Testis (tissue), 5 donors: ENCODE measurements around the gene PPM1M. TPM values are rescaled to one million over a fixed set of nuclear protein-coding genes. Genes with fewer than 3 reads are reported as not detected.

Experiments used
- DNase-seq: peaks from one replicate; pipeline ENCODE4 v3.0.0-alpha.2; 2019
- H3K27ac ChIP-seq, 2 donors: fragments of 200-600 bp; sonication (generic); one replicate each; pipeline ENCODE4 v1.5.1; 2019
- H3K27me3 ChIP-seq: fragments of 200-600 bp; sonication (generic); one replicate; pipeline ENCODE4 v1.5.1; 2019
- H3K36me3 ChIP-seq: fragments of 200-600 bp; sonication (generic); one replicate; pipeline ENCODE4 v1.5.1; 2017; ENCODE audit warnings: low read depth; ENCODE audit errors: missing control alignments
- H3K4me1 ChIP-seq: fragments of 200-600 bp; sonication (generic); one replicate; pipeline ENCODE4 v1.5.1; 2019
- H3K4me3 ChIP-seq, 2 donors: fragments of 200-600 bp; sonication (generic); one replicate each; pipeline ENCODE4 v1.5.1; 2017 to 2019
- H3K9me3 ChIP-seq: fragments of 200-600 bp; sonication (generic); one replicate; pipeline ENCODE4 v1.5.1; 2017
- POLR2A ChIP-seq: fragments of 450-650 bp; IDR thresholded peaks from one replicate; pipeline ENCODE4 v1.6.1; 2017; ENCODE audit warnings: antibody characterized with exemption, mild to moderate bottlenecking, moderate library complexity
- WGBS, 2 donors: methylation state at CpG; one replicate each; pipeline ENCODE4 v1.1.5; 2018; 5-methylcytosine and 5-hydroxymethylcytosine counted together
- intact Hi-C: fragments of 100-400 bp; cut with DNase I; formaldehyde crosslinking; loops from one replicate; pipeline ENCODE4 v1.15.1; 2023; ENCODE audit warnings: low total_unique reads
- long read RNA-seq, 2 donors: transcript quantifications; one replicate each; lab custom pipeline, GENCODE V29; 2026
- polyA plus RNA-seq: library from polyadenylated mRNA; stranded (reverse); fragments of 350-450 nt; fragmentation: Illumina TruSeq; extraction: RNeasy Lipid Tissue Mini Kit (QIAGEN cat#74804); gene quantifications from one replicate; pipeline ENCODE4 v1.2.3, GENCODE V29; 2014; ENCODE audit warnings: low read depth, low replicate concordance; ENCODE audit not compliant: insufficient read depth
- total RNA-seq, 2 donors: library from RNA; depleted of rRNA; stranded (reverse); fragments of >200 nt; gene quantifications; one replicate each; pipeline ENCODE4 v1.2.3, GENCODE V29; 2016
- TF ChIP-seq, protein P1 (sequence below), 3 experiments: fragments of 450-650 bp in 2 of 3; fragments of 200-600 bp in 1 of 3; sonication (generic) in 1 of 3; IDR thresholded peaks; one replicate each; pipeline ENCODE4 v1.5.1; 2016 to 2019; ENCODE audit warnings: antibody characterized with exemption in 3 of 3, mild to moderate bottlenecking in 2 of 3, moderate library complexity in 1 of 3

Gene PPM1M
- total RNA-seq (10 to 100 TPM; 12.9 to 15.2 TPM), polyA plus RNA-seq (22.2 TPM)
- long read RNA-seq, donor 1, partial matches to known transcripts, result 0 of 32 reads
- long read RNA-seq, donor 1, other reads (novel, unspliced or antisense), result 28 of 32 reads
- long read RNA-seq, donor 2, partial matches to known transcripts, result 0 of 2 reads
- long read RNA-seq, donor 2, other reads (novel, unspliced or antisense), result 0 of 2 reads

GRCh38 chr3:52245322-52246263 lies at the start of gene PPM1M:
Gene PPM1M, plus strand, starts transcription at chr3:52245759. Its CDS starts 66 bp downstream, at chr3:52245825.
- intact Hi-C loops, result no loop called here
- DNase-seq, result no peak
- Histone ChIP-seq H3K27me3 (no peaks in the 10 kb centered on the region), H3K4me3 (peak within 1 kb of the TSS; percentile 60 to 66), H3K27ac (peak within 1 kb of the TSS; percentile 53 to 79), H3K9me3 (no peaks in the 10 kb centered on the region), H3K4me1 (peaks cover 11% of the 10 kb centered on the region), H3K36me3 (no peaks in the 10 kb centered on the region)
- WGBS, 2 donors, result 1 to 3% methylated on average over 25 to 78 of the region's 98 CpGs
- TF ChIP-seq, protein P1, sequence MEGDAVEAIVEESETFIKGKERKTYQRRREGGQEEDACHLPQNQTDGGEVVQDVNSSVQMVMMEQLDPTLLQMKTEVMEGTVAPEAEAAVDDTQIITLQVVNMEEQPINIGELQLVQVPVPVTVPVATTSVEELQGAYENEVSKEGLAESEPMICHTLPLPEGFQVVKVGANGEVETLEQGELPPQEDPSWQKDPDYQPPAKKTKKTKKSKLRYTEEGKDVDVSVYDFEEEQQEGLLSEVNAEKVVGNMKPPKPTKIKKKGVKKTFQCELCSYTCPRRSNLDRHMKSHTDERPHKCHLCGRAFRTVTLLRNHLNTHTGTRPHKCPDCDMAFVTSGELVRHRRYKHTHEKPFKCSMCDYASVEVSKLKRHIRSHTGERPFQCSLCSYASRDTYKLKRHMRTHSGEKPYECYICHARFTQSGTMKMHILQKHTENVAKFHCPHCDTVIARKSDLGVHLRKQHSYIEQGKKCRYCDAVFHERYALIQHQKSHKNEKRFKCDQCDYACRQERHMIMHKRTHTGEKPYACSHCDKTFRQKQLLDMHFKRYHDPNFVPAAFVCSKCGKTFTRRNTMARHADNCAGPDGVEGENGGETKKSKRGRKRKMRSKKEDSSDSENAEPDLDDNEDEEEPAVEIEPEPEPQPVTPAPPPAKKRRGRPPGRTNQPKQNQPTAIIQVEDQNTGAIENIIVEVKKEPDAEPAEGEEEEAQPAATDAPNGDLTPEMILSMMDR (IDR thresholded peaks at IDR 0.05), result no peak
- no peak for TF ChIP-seq POLR2A

DNA sequence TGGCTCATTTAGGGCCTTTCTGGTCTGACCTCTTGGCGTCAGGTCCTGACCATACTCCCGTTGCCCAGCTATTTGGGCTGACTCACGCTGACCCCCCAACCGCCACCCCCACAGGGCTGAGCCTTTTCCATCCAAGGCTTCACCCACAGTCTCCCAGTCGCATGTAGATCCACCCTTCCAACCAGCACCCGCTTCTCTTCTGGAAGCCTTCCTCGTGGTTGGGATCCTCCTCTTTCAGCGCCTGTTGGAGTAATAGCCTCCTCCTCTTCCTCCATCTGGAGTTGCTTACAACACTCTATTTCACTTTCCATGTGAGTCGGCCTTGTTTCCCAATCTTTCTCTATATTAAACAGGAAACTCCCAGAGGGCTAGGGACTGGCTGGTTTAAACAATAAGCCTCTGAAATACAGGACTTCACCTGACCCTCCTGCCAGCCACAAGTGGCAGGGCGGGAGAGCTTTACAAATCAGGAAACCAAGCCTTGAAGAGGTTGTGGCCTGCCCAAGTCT lies 49.7 kb upstream of the PPM1M start:
- peaks cover 58% of the 10 kb centered on the region for H3K4me1 ChIP-seq

DNA sequence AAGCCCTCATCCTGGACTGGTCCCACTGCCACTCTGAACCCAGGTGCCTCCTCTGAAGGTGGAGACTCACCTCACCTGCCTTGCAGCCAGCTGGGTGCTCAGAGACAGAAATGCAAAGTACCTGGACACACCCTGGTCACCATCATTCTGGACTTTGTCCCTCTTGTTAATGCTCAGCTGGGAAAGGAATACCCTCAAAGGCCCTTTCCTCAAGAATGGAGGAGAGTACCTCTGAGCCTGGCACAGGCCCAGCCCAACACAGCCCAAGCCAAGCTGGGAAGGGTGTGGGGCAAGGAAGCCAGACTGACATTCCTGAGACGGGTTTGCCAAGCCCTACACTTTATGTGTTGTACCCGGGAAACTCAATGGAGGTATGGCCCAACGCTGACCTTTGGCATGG lies 48.6 kb upstream of the PPM1M start:
- Histone ChIP-seq H3K4me3 (no peak overlapping the region), H3K27ac (no peak overlapping the region), H3K4me1 (peaks cover 48% of the 10 kb centered on the region), H3K36me3 (no peaks in the 10 kb centered on the region), H3K9me3 (no peaks in the 10 kb centered on the region), H3K27me3 (no peaks in the 10 kb centered on the region)
- no peak for TF ChIP-seq POLR2A
- TF ChIP-seq, protein P1 (IDR thresholded peaks at IDR 0.05), result no peak
- intact Hi-C loops, result no loop called here
- DNase-seq, result no peak
- WGBS, 2 donors, result 51 to 54% methylated on average over 3 of the region's 3 CpGs

More for the DNA sequence above, 49.7 kb upstream of the PPM1M start:
- H3K36me3 ChIP-seq, result no peaks in the 10 kb centered on the region
- H3K27me3 ChIP-seq, result no peaks in the 10 kb centered on the region
- DNase-seq, result no peak
- TF ChIP-seq, protein P1 (IDR thresholded peaks at IDR 0.05), result no peak
- TF ChIP-seq POLR2A, result no peak
- H3K4me3 ChIP-seq, result no peak overlapping the region
- WGBS, 2 donors, result 73 to 83% methylated on average over 10 of the region's 10 CpGs
- H3K27ac ChIP-seq, result peak overlapping the region in 1 of 2 donors; percentile 18
- intact Hi-C loops, result no loop called here
- H3K9me3 ChIP-seq, result no peaks in the 10 kb centered on the region

GRCh38 chr3:52197499-52197841 lies 48.1 kb upstream of the PPM1M start:
- Histone ChIP-seq H3K4me3 (peak overlapping the region; percentile 82 to 85), H3K9me3 (no peaks in the 10 kb centered on the region), H3K36me3 (no peaks in the 10 kb centered on the region), H3K4me1 (peaks cover 47% of the 10 kb centered on the region), H3K27me3 (no peaks in the 10 kb centered on the region), H3K27ac (peak overlapping the region; percentile 40 to 82)
- no peak for DNase-seq
- TF ChIP-seq, protein P1 (IDR thresholded peaks at IDR 0.05), result no peak
- TF ChIP-seq POLR2A, result no peak
- intact Hi-C loops, result no loop called here
- WGBS, 2 donors, result 32 to 44% methylated on average over 10 of the region's 10 CpGs
